Calu3 (cell line): Measurements from ENCODE around the gene CXorf51A. TPM values are rescaled to one million over a fixed set of nuclear protein-coding genes. Genes with fewer than 3 reads are reported as not detected.
"Not testable (repeated sequence)": the region's sequence is repeated elsewhere in the genome, so short reads cannot be mapped to it uniquely, and the experiment has no call there.

Experiments used
- Bru-seq: library from RNA; stranded (reverse); fragments of 400-500 nt; gene quantifications from one replicate; lab custom pipeline; 2021; lab: Mats Ljungman, UMichigan
- BruChase-seq, 2 experiments: library from RNA; stranded (reverse); fragments of 400-500 nt; gene quantifications; one replicate each; lab custom pipeline; 2021; lab: Mats Ljungman, UMichigan
- BruUV-seq: library from RNA; stranded (reverse); fragments of 400-500 nt; replicated peaks from 2 replicates; lab custom pipeline; 2021; lab: Mats Ljungman, UMichigan
- CTCF ChIA-PET: fragments of 300-600 bp; sonication (Branson Sonifier 250); formaldehyde crosslinking; loops from one replicate; lab custom pipeline; 2022; ENCODE audit warnings: antibody characterized with exemption; lab: Charles Lee
- DNase-seq: peaks from one replicate; pipeline ENCODE4 v3.0.0; 2022
- H3K27ac Mint-ChIP-seq: one replicate; pipeline ENCODE4 v1.8.0; 2022; ENCODE audit warnings: mixed read lengths; ENCODE audit not compliant: unreplicated experiment
- H3K27me3 Mint-ChIP-seq: one replicate; pipeline ENCODE4 v1.8.0; 2022; ENCODE audit warnings: mixed read lengths; ENCODE audit not compliant: unreplicated experiment
- H3K36me3 Mint-ChIP-seq: one replicate; pipeline ENCODE4 v1.8.0; 2022; ENCODE audit warnings: mild to moderate bottlenecking, moderate library complexity, mixed read lengths; ENCODE audit not compliant: insufficient read depth, unreplicated experiment
- H3K4me1 Mint-ChIP-seq: one replicate; pipeline ENCODE4 v1.8.0; 2022; ENCODE audit warnings: mild to moderate bottlenecking, low read depth, mixed read lengths; ENCODE audit not compliant: unreplicated experiment
- H3K4me3 Mint-ChIP-seq: one replicate; pipeline ENCODE4 v1.8.0; 2022; ENCODE audit warnings: mild to moderate bottlenecking, low read depth, moderate library complexity, mixed read lengths; ENCODE audit not compliant: unreplicated experiment
- H3K9me3 Mint-ChIP-seq: one replicate; pipeline ENCODE4 v1.8.0; 2022; ENCODE audit warnings: low read depth, mixed read lengths; ENCODE audit not compliant: unreplicated experiment
- intact Hi-C: fragments of 100-400 bp; cut with micrococcal nuclease; formaldehyde crosslinking; loops from one replicate; pipeline ENCODE4 v1.10.0; 2022; ENCODE audit not compliant: unreplicated experiment
- long read RNA-seq: library from polyadenylated mRNA; stranded (forward); transcript quantifications from one replicate; pipeline ENCODE4 v2.0.0, GENCODE V29; 2022
- total RNA-seq: library from RNA; stranded (reverse); gene quantifications from 2 replicates; pipeline ENCODE4 v1.2.3, GENCODE V29; 2022
- TF ChIP-seq, protein P1 (sequence below): fragments of 200-600 bp; IDR thresholded peaks from one replicate; pipeline ENCODE4 v1.8.0; 2022; ENCODE audit warnings: antibody characterized with exemption; ENCODE audit not compliant: unreplicated experiment

CXorf51A gene
- not detected in 2 replicates for total RNA-seq
- Bru-seq, nascent RNA, result not detected
- not detected for BruChase-seq, experiment 1, labeled RNA remaining after a 6-hour chase
- BruChase-seq, experiment 2, labeled RNA remaining after a 2-hour chase, result not detected
- long read RNA-seq, result 0 reads

- H3K9me3 Mint-ChIP-seq, DNase-seq, H3K27ac Mint-ChIP-seq, intact Hi-C loops, H3K36me3 Mint-ChIP-seq, BruUV-seq, H3K4me1 Mint-ChIP-seq, H3K27me3 Mint-ChIP-seq, CTCF ChIA-PET, H3K4me3 Mint-ChIP-seq: not testable (repeated sequence)
Measured at GRCh38 chrX:146814644-146815043, at the start of gene CXorf51A. Gene CXorf51A (minus strand): TSS chrX:146814744. CDS start chrX:146814723, 21 bp downstream.

DNA sequence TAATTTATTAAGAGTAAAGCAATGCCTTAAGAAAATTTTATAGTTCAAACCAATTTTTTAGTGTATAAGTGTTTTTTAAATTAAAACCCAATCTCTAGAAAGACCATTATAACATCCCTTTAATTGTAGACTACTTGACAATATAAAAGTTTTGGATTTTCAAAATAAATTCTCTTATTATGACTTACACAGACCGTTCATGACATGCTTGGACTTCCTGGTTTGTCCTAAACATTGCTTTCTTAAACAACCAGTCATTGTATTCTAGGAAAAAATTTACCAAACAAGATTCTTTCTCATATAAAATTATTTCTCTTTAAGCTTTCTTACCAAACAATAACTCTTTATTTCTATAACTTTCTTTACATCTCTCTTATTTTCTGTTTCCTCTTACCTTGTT lies 49.0 kb upstream of the CXorf51A start:
- TF ChIP-seq, protein P1, sequence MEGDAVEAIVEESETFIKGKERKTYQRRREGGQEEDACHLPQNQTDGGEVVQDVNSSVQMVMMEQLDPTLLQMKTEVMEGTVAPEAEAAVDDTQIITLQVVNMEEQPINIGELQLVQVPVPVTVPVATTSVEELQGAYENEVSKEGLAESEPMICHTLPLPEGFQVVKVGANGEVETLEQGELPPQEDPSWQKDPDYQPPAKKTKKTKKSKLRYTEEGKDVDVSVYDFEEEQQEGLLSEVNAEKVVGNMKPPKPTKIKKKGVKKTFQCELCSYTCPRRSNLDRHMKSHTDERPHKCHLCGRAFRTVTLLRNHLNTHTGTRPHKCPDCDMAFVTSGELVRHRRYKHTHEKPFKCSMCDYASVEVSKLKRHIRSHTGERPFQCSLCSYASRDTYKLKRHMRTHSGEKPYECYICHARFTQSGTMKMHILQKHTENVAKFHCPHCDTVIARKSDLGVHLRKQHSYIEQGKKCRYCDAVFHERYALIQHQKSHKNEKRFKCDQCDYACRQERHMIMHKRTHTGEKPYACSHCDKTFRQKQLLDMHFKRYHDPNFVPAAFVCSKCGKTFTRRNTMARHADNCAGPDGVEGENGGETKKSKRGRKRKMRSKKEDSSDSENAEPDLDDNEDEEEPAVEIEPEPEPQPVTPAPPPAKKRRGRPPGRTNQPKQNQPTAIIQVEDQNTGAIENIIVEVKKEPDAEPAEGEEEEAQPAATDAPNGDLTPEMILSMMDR, result no peak
- Mint-ChIP-seq H3K4me1 (no peaks in the 10 kb centered on the region), H3K27ac (no peak overlapping the region), H3K36me3 (no peaks in the 10 kb centered on the region), H3K9me3 (peaks cover 4% of the 10 kb centered on the region), H3K27me3 (no peaks in the 10 kb centered on the region), H3K4me3 (no peak overlapping the region)
- DNase-seq, result no peak
- no TSS peak for BruUV-seq
- intact Hi-C loops, result no loop called here
- CTCF ChIA-PET, result no interaction called here

- CTCF ChIA-PET, result no interaction called here
- no TSS peak for BruUV-seq
- Mint-ChIP-seq H3K4me3 (no peak overlapping the region), H3K27ac (no peak overlapping the region), H3K36me3 (no peaks in the 10 kb centered on the region), H3K9me3 (peaks cover 8% of the 10 kb centered on the region), H3K27me3 (no peaks in the 10 kb centered on the region), H3K4me1 (no peaks in the 10 kb centered on the region)
- TF ChIP-seq, protein P1, result no peak
- intact Hi-C loops, result no loop called here
- DNase-seq, result no peak
Measured at GRCh38 chrX:146854281-146854680, 39.7 kb upstream of the CXorf51A start.

DNA sequence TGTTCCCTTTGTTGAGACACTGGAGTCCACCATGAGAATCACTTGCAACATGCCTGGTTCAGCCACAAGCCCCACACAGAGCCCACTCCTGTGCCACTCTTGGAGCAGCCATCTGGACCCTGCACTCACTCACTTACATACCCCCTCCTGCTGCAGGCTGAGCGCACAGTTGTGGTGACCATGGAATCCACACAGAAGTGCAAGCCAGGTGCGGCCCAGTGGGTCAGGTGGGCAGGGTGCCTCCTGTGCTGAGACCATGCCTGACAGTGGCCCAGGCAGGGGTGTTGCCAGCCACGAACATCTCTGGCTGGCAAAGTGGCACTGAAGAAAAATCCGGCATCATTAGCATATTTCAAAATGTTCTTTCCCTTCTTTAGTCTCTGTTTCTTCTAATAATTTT lies 17.4 kb upstream of the CXorf51A start:
- H3K36me3 Mint-ChIP-seq, result no peaks in the 10 kb centered on the region
- no peak overlapping the region for H3K4me3 Mint-ChIP-seq
- TF ChIP-seq, protein P1, result no peak
- H3K27ac Mint-ChIP-seq, result no peak overlapping the region
- no peaks in the 10 kb centered on the region for H3K27me3 Mint-ChIP-seq
- CTCF ChIA-PET, result no interaction called here
- peaks cover 5% of the 10 kb centered on the region for H3K9me3 Mint-ChIP-seq
- no peaks in the 10 kb centered on the region for H3K4me1 Mint-ChIP-seq
- intact Hi-C loops, result no loop called here
- no TSS peak for BruUV-seq
- DNase-seq, result no peak

- H3K36me3 Mint-ChIP-seq, H3K4me1 Mint-ChIP-seq, intact Hi-C loops, H3K27ac Mint-ChIP-seq, H3K9me3 Mint-ChIP-seq, H3K4me3 Mint-ChIP-seq, H3K27me3 Mint-ChIP-seq, BruUV-seq, DNase-seq, CTCF ChIA-PET: not testable (repeated sequence)
Measured at GRCh38 chrX:146809471-146809870, 5.1 kb downstream of the CXorf51A start, which contains the start of gene CXorf51B. Gene CXorf51B (plus strand): TSS chrX:146809771. CDS start chrX:146809792, 21 bp downstream.

Other genes starting within 250 kb of the CXorf51A start
- not detected in 2 replicates for gene CXorf51B, start 5.0 kb downstream of the CXorf51A start, total RNA-seq